Activated T-cell treated with anti-CD3 and anti-CD28 coated beads, Interleukin-2, amount 50 U/mL, for 24 hours (primary cell): Measurements from ENCODE around the gene GUF1.
"Not testable (repeated sequence)": the region's sequence is repeated elsewhere in the genome, so short reads cannot be mapped to it uniquely, and the experiment has no call there.

ENCODE experiments used
- DNase-seq: peaks from one replicate; pipeline ENCODE4 v3.0.0-alpha.2; 2020
- H3K27ac Mint-ChIP-seq: 2 replicates; pipeline ENCODE4 v1.8.0; 2020; ENCODE audit warnings: mild to moderate bottlenecking, mixed read lengths
- H3K27me3 Mint-ChIP-seq: 2 replicates; pipeline ENCODE4 v1.8.0; 2020; ENCODE audit warnings: mixed read lengths
- H3K36me3 Mint-ChIP-seq: 2 replicates; pipeline ENCODE4 v1.8.0; 2020; ENCODE audit warnings: low read depth, mixed read lengths
- H3K4me1 Mint-ChIP-seq: 2 replicates; pipeline ENCODE4 v1.8.0; 2020; ENCODE audit warnings: low read depth, mixed read lengths
- H3K4me3 Mint-ChIP-seq: 2 replicates; pipeline ENCODE4 v1.8.0; 2020; ENCODE audit warnings: mild to moderate bottlenecking, moderate library complexity, mixed read lengths
- H3K9me3 Mint-ChIP-seq: 2 replicates; pipeline ENCODE4 v1.8.0; 2020; ENCODE audit warnings: mixed read lengths

Gene GUF1

GRCh38 chr4:44727471-44727870 is 49.3 kb downstream of the GUF1 start:
- Mint-ChIP-seq H3K36me3 (peaks cover 17% of the 10 kb centered on the region), H3K9me3 (no peaks in the 10 kb centered on the region), H3K4me3 (peak overlapping the region; percentile 93)

GRCh38 chr4:44728694-44729093 is 50.5 kb downstream of the GUF1 start:
- H3K4me3 Mint-ChIP-seq, H3K27me3 Mint-ChIP-seq, DNase-seq, H3K9me3 Mint-ChIP-seq, H3K27ac Mint-ChIP-seq: not testable (repeated sequence)
- Mint-ChIP-seq H3K4me1 (peaks cover 33% of the 10 kb centered on the region), H3K36me3 (peaks cover 17% of the 10 kb centered on the region)

More at GRCh38 chr4:44727471-44727870, 49.3 kb downstream of the GUF1 start:
- Mint-ChIP-seq H3K27ac (no peak overlapping the region), H3K4me1 (peaks cover 42% of the 10 kb centered on the region), H3K27me3 (peaks cover 3% of the 10 kb centered on the region)
- no peak for DNase-seq

- Mint-ChIP-seq H3K27ac (no peak overlapping the region), H3K4me1 (no peaks in the 10 kb centered on the region), H3K36me3 (no peaks in the 10 kb centered on the region), H3K4me3 (no peak overlapping the region), H3K27me3 (peaks cover 30% of the 10 kb centered on the region), H3K9me3 (no peaks in the 10 kb centered on the region)
- DNase-seq = no peak
Measured at GRCh38 chr4:44736900-44737299, 58.7 kb downstream of the GUF1 start.

GRCh38 chr4:44738615-44739014 is 60.4 kb downstream of the GUF1 start:
- peaks cover 35% of the 10 kb centered on the region for H3K27me3 Mint-ChIP-seq
- H3K4me1 Mint-ChIP-seq = no peaks in the 10 kb centered on the region
- H3K27ac Mint-ChIP-seq = no peak overlapping the region
- no peaks in the 10 kb centered on the region for H3K36me3 Mint-ChIP-seq
- no peak overlapping the region for H3K4me3 Mint-ChIP-seq
- DNase-seq = no peak
- H3K9me3 Mint-ChIP-seq = no peaks in the 10 kb centered on the region

- no peak overlapping the region for H3K27ac Mint-ChIP-seq
- no peak for DNase-seq
- H3K9me3 Mint-ChIP-seq = no peaks in the 10 kb centered on the region
- H3K4me3 Mint-ChIP-seq = no peak overlapping the region
- peaks cover 22% of the 10 kb centered on the region for H3K27me3 Mint-ChIP-seq
- H3K4me1 Mint-ChIP-seq = no peaks in the 10 kb centered on the region
- no peaks in the 10 kb centered on the region for H3K36me3 Mint-ChIP-seq
Measured at GRCh38 chr4:44740201-44740600, 62.0 kb downstream of the GUF1 start.
